ENCODE measurements around the gene PTPRT. TPM values are rescaled to one million over a fixed set of nuclear protein-coding genes. Genes with fewer than 3 reads are reported as not detected.

PTPRT gene
- total and polyA plus RNA-seq, 2 of the 4 experiments (the other 2 are of a cell fraction) = not detected

GRCh38 chr20:42111349-42111748, 1078.4 kb downstream of the PTPRT start:
- BruUV-seq (replicated peaks) = no TSS peak
- Histone ChIP-seq H3K18ac (ENCODE audit: low read depth, low read length) (no peak overlapping the region), H4K8ac (ENCODE audit: low read depth in 2 of 2, low read length in 2 of 2) (no peak overlapping the region), H4K5ac (ENCODE audit: low read depth, low read length) (no peak overlapping the region), H3K79me1 (ENCODE audit: low read depth in 1 of 2, low read length in 2 of 2) (no peaks in the 10 kb centered on the region), H3K9me1 (ENCODE audit: insufficient read depth, low read length) (no peaks in the 10 kb centered on the region), H3K36me3 (ENCODE audit: control insufficient read depth, insufficient read depth, low read length) (no peaks in the 10 kb centered on the region), H4K20me1 (ENCODE audit: insufficient read depth, low read length) (no peaks in the 10 kb centered on the region), H2AFZ (replicated peaks; ENCODE audit: low read length, poor library complexity) (no peak overlapping the region), H3K4me3 (ENCODE audit: insufficient read depth, low read depth, low read length) (no peak overlapping the region), H2BK20ac (ENCODE audit: low read depth, low read length) (no peak overlapping the region), H2BK15ac (ENCODE audit: low read depth, low read length) (no peak overlapping the region), H3K27ac (ENCODE audit: insufficient read depth, low read length) (no peak overlapping the region), H3K9me3 (ENCODE audit: control insufficient read depth, insufficient read depth, low read length) (peaks cover 42% of the 10 kb centered on the region), H3K9ac (ENCODE audit: low read depth, low read length) (no peak overlapping the region), H3K4me2 (ENCODE audit: low read depth, low read length) (no peak overlapping the region), H3K4ac (ENCODE audit: low read depth, low read length) (no peak overlapping the region), H2BK120ac (ENCODE audit: low read depth, low read length) (no peak overlapping the region), H3K27me3 (ENCODE audit: control insufficient read depth, insufficient read depth, low read length) (no peaks in the 10 kb centered on the region), H2AK5ac (ENCODE audit: low read depth, low read length) (no peak overlapping the region), H3K4me1 (ENCODE audit: control insufficient read depth, insufficient read depth, low read length) (no peaks in the 10 kb centered on the region), H3K23ac (ENCODE audit: low read depth, low read length) (no peak overlapping the region), H3K14ac (replicated peaks; ENCODE audit: low read depth, low read length) (no peak overlapping the region), H3K56ac (ENCODE audit: extremely low read depth, insufficient read depth, low read length) (no peak overlapping the region), H2AK9ac (replicated peaks; ENCODE audit: low read depth, low read length, poor library complexity) (no peak overlapping the region), H2BK5ac (ENCODE audit: low read depth, low read length, poor library complexity, severe bottlenecking) (no peak overlapping the region), H4K91ac (ENCODE audit: insufficient read depth, low read depth, low read length) (no peak overlapping the region)
- no peak for ATAC-seq (ENCODE audit: low read depth)
- POLR2A ChIA-PET (ENCODE audit: unreplicated experiment) = no interaction called here
- in situ Hi-C loops (cut with MboI; ENCODE audit: low sequenced_read_pairs) = no loop called here
- dilution Hi-C loops (cut with HindIII; ENCODE audit: low sequenced_read_pairs, unreplicated experiment) = no loop called here
- WGBS, 2 experiments (ENCODE audit: extremely low coverage in 2 of 2, insufficient read length in 1 of 2) = no CpG with 5 or more reads among the region's 1 CpG
- no peak for DNase-seq
- CTCF ChIA-PET = no interaction called here
- intact Hi-C loops (cut with micrococcal nuclease) = no loop called here
- TF ChIP-seq RFX5 (IDR thresholded peaks at IDR 0.05; ENCODE audit: low read depth, low read length) (no peak), CEBPB (IDR thresholded peaks at IDR 0.05; ENCODE audit: low read depth, low read length) (no peak)

Data from IMR-90 (cell line).